Upper lobe of right lung (tissue), 1 donor: ENCODE results near the gene DGKI. TPM values are rescaled to one million over a fixed set of nuclear protein-coding genes. Genes with fewer than 3 reads are reported as not detected.

ENCODE experiments used
- ATAC-seq: fragments of 200-7000 bp; cut with Tn5 transposase; one replicate; pipeline ENCODE4 v1.9.1; 2020; ENCODE audit warnings: mild to moderate bottlenecking, moderate library complexity
- DNase-seq: peaks from one replicate; pipeline ENCODE4 v3.0.0-alpha.2; 2020
- H3K27ac ChIP-seq: fragments of 200-600 bp; one replicate; pipeline ENCODE4 v1.8.0; 2022
- H3K27me3 ChIP-seq: fragments of 200-600 bp; one replicate; pipeline ENCODE4 v1.8.0; 2022; ENCODE audit warnings: mild to moderate bottlenecking
- H3K36me3 ChIP-seq: fragments of 200-600 bp; one replicate; pipeline ENCODE4 v1.8.0; 2022
- H3K4me1 ChIP-seq: fragments of 200-600 bp; one replicate; pipeline ENCODE4 v1.8.0; 2022
- H3K4me3 ChIP-seq: fragments of 200-600 bp; one replicate; pipeline ENCODE4 v1.8.0; 2022; ENCODE audit warnings: mild to moderate bottlenecking
- H3K9me3 ChIP-seq: fragments of 200-600 bp; one replicate; pipeline ENCODE4 v1.8.0; 2022
- intact Hi-C: fragments of 100-400 bp; cut with DNase I; formaldehyde crosslinking; loops from one replicate; pipeline ENCODE4 v1.11.0; 2022
- total RNA-seq: library from RNA; stranded (reverse); fragmentation: NEBNext Ultra II Directional; extraction: Animal tissue kit (Norgen Biotek cat#: 25700); gene quantifications from one replicate; pipeline ENCODE4 v1.2.1, GENCODE V29; 2021
- TF ChIP-seq, protein P1 (sequence below): fragments of 200-600 bp; IDR thresholded peaks from one replicate; pipeline ENCODE4 v1.8.0; 2022; ENCODE audit warnings: antibody characterized with exemption
- donor health status: DM: no; HTN: yes; CAD: no; lungs with severe emphysema.

The DGKI gene
- total RNA-seq, 1 donor from 2014 or later = 0.67 TPM

DNA sequence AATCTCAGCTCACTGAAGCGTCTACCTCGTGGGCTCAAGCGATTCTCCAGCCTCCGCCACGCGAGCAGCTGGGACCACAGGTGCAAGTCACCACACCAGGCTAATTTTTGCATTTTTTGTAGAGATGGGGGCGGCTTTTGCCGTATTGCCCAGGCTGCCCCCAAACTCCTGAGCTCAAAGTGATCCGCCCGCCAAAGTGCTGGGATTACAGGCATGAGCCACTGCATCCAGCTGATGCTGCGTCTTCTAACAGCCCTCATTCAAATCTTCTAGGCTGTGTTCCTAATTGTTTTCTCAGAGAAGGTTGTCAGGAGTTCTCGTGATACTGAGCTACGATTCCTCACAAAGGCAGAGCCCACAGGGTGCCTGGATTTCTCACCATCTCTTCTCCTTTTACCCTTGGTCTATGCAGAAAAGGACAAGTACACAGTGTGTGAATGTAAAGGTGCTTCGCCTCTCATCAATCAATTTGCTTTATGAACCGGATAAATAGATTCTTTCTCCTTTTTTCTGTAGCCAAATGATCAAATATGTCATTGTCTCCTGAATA lies 255.9 kb downstream of the DGKI start:
- Histone ChIP-seq H3K27ac (no peak overlapping the region), H3K9me3 (no peaks in the 10 kb centered on the region), H3K4me1 (no peaks in the 10 kb centered on the region), H3K4me3 (no peak overlapping the region), H3K36me3 (no peaks in the 10 kb centered on the region), H3K27me3 (no peaks in the 10 kb centered on the region)
- DNase-seq (no peak), ATAC-seq (no peak)
- TF ChIP-seq, protein P1, sequence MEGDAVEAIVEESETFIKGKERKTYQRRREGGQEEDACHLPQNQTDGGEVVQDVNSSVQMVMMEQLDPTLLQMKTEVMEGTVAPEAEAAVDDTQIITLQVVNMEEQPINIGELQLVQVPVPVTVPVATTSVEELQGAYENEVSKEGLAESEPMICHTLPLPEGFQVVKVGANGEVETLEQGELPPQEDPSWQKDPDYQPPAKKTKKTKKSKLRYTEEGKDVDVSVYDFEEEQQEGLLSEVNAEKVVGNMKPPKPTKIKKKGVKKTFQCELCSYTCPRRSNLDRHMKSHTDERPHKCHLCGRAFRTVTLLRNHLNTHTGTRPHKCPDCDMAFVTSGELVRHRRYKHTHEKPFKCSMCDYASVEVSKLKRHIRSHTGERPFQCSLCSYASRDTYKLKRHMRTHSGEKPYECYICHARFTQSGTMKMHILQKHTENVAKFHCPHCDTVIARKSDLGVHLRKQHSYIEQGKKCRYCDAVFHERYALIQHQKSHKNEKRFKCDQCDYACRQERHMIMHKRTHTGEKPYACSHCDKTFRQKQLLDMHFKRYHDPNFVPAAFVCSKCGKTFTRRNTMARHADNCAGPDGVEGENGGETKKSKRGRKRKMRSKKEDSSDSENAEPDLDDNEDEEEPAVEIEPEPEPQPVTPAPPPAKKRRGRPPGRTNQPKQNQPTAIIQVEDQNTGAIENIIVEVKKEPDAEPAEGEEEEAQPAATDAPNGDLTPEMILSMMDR = no peak
- intact Hi-C loops = no loop called here

DNA sequence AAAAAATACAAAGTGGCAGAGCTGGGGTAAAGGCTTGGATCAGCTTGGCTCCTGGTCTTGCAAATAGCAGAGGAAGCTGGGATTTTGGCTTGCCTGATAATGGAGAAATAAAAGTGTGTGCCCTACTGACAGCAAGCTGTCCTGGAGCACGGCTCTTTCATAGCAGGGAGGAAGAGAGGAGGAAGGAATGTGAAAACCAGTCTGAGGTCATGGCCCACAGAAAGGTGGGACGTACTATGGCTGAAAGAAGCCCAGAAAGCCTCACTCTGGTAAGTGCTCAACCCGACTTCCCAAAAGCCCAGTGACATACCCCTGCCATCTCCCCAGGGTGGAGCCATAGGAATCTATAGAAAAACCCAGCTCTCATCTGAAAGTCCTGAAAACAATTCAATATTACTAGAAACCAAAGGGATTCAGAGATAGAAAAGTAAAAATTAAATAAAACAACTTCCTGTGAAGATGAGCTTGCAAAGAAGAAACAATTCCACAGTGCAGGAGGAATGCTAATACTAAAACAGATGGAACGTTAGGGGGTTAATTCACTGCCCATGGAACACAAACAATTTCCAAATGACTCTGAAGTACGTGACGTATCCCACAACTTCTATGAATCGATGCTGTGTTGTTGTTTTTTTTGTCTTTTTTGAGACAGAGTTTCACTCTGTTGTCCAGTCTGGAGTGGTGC lies 256.6 kb downstream of the DGKI start:
- Histone ChIP-seq H3K27me3 (no peaks in the 10 kb centered on the region), H3K36me3 (no peaks in the 10 kb centered on the region), H3K27ac (no peak overlapping the region), H3K4me1 (no peaks in the 10 kb centered on the region), H3K4me3 (no peak overlapping the region), H3K9me3 (no peaks in the 10 kb centered on the region)
- no peak for ATAC-seq
- intact Hi-C loops = no loop called here
- TF ChIP-seq, protein P1 = no peak
- DNase-seq = no peak

DNA sequence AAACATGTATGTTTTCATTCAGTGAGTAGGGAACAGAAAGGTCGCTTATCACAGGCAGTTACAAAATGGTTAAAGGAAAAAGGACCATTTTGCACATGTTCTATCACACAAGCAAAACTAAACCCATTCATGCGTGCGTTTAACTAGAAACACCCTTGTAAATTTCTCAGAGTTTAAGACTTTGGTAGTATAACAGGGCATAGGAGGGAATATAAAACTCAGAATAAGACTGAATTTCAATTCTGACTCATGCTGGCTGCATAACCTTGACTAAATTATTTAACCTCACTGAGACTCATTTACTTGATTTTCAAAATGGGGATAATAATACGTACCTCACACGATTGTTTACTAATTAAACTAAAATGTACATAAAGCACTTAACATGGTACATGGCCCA lies 259.4 kb downstream of the DGKI start:
- ATAC-seq = no peak
- H3K36me3 ChIP-seq = no peaks in the 10 kb centered on the region
- no peaks in the 10 kb centered on the region for H3K9me3 ChIP-seq
- H3K4me1 ChIP-seq = no peaks in the 10 kb centered on the region
- intact Hi-C loops = no loop called here
- no peak for DNase-seq
- H3K27me3 ChIP-seq = no peaks in the 10 kb centered on the region
- TF ChIP-seq, protein P1 = no peak
- no peak overlapping the region for H3K27ac ChIP-seq
- no peak overlapping the region for H3K4me3 ChIP-seq

DNA sequence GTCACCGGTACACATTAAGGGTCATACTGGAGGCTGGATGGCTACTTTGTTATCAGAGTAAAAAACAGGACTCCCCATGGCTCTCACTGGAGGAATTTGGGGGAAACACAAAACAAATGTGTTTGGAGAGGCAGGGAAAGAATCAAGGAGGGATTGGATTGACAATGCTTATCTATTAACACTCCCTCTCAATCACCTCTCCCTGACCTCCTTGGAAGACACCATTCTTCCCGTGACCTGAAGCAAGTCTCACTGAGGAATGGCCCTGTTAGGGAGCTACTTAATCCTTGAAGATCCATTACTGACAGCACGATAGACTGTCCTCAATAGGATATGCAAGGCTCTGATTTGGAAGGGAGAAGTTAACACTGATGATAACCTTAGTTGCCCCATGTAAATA lies 261.2 kb downstream of the DGKI start:
- Histone ChIP-seq H3K27me3 (no peaks in the 10 kb centered on the region), H3K4me1 (no peaks in the 10 kb centered on the region), H3K36me3 (no peaks in the 10 kb centered on the region), H3K9me3 (no peaks in the 10 kb centered on the region), H3K4me3 (no peak overlapping the region), H3K27ac (no peak overlapping the region)
- ATAC-seq (no peak), DNase-seq (no peak)
- intact Hi-C loops = no loop called here
- TF ChIP-seq, protein P1 = no peak

DNA sequence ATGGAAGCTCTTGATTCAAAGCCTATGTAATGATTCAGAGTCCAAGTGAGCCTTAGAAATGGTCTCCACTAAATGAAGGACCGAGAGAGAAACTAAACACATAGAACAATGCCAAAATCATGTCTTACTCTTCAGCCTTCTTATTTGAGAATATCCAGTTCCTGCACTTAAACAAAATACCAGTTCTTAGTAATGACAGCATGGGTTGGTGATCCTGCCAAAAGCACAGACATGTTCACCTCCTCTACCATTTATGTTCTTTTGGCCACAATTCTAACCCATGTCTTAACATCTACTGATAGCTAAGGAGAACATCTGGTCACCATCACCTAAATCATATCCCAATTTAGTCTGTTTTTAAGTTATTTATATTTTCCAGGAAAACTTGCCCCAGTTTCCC lies 263.6 kb downstream of the DGKI start:
- intact Hi-C loops = no loop called here
- H3K27ac ChIP-seq = no peak overlapping the region
- DNase-seq (no peak), ATAC-seq (no peak)
- no peak overlapping the region for H3K4me3 ChIP-seq
- TF ChIP-seq, protein P1 = no peak
- H3K27me3 ChIP-seq = no peaks in the 10 kb centered on the region
- H3K4me1 ChIP-seq = no peaks in the 10 kb centered on the region
- H3K36me3 ChIP-seq = no peaks in the 10 kb centered on the region
- H3K9me3 ChIP-seq = no peaks in the 10 kb centered on the region
